ENCODE measurements around the gene KDM4C. TPM values are rescaled to one million over a fixed set of nuclear protein-coding genes. Genes with fewer than 3 reads are reported as not detected.

Gene KDM4C
- total and polyA plus RNA-seq, 2 of the 8 experiments (the other 6 are each of a cell fraction or from before 2014, with no cell fraction given) = 13.0 to 26.1 TPM

DNA sequence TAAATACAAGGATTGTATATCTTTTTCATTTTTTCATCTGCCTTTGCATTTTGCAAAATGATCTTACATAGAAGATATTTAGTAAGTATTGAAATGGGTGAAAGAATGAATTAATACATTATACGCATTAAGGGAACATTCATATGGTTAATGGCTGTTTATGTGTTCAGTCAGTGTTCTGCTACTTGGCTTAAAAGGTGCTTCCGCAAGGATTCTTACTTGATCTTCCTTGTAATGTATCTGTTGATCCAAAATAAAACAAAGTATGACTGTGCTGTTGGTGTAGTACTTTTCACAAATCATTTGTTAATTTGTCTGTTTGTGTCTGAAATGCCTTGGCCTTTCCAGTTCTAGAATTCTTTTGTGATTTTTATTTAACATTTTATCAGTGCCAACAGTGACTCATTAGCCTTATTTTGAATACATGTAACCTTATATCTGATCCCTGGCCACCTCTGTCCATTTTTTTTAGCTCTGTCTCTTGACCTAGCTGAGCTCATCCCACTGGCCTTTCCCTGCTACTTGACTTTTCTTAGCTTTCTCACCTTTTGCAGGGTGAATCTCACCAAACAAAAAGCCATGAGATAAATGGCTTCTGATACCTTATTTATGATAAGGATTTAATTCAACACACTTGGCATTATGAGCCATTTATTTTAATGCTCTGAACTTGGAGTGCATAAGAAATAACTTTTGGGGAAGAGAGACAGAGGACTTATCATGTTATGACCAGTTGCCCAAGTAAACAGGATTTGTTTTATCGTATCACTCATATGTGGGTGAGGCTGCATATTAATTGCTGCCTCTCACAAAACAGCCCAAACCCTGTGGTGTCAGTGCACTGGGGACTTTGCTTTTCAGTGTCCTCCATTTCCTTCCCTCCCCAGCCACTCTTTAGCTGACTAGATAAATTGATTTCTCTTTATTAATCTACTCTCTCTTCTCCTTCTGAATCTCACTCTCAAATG is 340.3 kb downstream of the KDM4C start:
- Histone ChIP-seq H3K4me3 (ENCODE audit: extremely low read depth in 1 of 4, insufficient read depth in 2 of 4, low read depth in 3 of 4, low read length in 4 of 4) (no peak overlapping the region), H3K79me1 (ENCODE audit: low read depth, low read length) (no peaks in the 10 kb centered on the region), H2BK5ac (ENCODE audit: low read depth, low read length) (no peak overlapping the region), H3K23ac (ENCODE audit: insufficient read length) (no peak overlapping the region), H3K27ac (ENCODE audit: low read depth, low read length) (no peak overlapping the region), H4K5ac (ENCODE audit: insufficient read length, low read depth, low read length) (no peak overlapping the region), H2BK120ac (replicated peaks; ENCODE audit: low read depth, low read length) (no peak overlapping the region), H3K9ac (replicated peaks in 1 of 4; ENCODE audit: extremely low read depth in 1 of 4, low read depth in 3 of 4, low read length in 3 of 4) (no peak overlapping the region), H3K36me3 (ENCODE audit: control insufficient read depth in 2 of 4, insufficient read depth in 4 of 4, low read length in 3 of 4) (no peaks in the 10 kb centered on the region; a peak in 1 of 8 replicates), H2AFZ (ENCODE audit: low read length) (no peak overlapping the region), H2AK5ac (ENCODE audit: low read depth, low read length) (no peak overlapping the region), H3K56ac (replicated peaks; ENCODE audit: insufficient read length, low read depth, low read length) (no peak overlapping the region), H3K79me2 (ENCODE audit: control insufficient read depth in 1 of 2, insufficient read depth in 2 of 2, low read length in 2 of 2) (no peaks in the 10 kb centered on the region), H2BK20ac (ENCODE audit: low read length) (no peak overlapping the region), H4K20me1 (replicated peaks in 1 of 2; ENCODE audit: control insufficient read depth in 1 of 2, insufficient read depth in 2 of 2, low read length in 2 of 2) (no peaks in the 10 kb centered on the region), H3K23me2 (ENCODE audit: low read depth, low read length) (no peaks in the 10 kb centered on the region), H3K4me2 (ENCODE audit: insufficient read depth in 1 of 2, low read depth in 2 of 2, low read length in 2 of 2) (no peak overlapping the region), H3K9me3 (ENCODE audit: insufficient read depth in 2 of 2, low read depth in 1 of 2, low read length in 1 of 2) (no peaks in the 10 kb centered on the region), H3K18ac (ENCODE audit: extremely low read depth, low read length) (no peak overlapping the region), H3K14ac (ENCODE audit: insufficient read length) (no peak overlapping the region), H3K4me1 (replicated peaks in 1 of 4; ENCODE audit: control insufficient read depth in 3 of 4, insufficient read depth in 4 of 4, low read length in 3 of 4) (peaks cover 0 to 3% (median 1%) of the 10 kb centered on the region in 4 experiments; a peak in 2 of 7 replicates), H4K8ac (ENCODE audit: extremely low read depth, insufficient read depth, low read length) (no peak overlapping the region), H3K4ac (replicated peaks; ENCODE audit: insufficient read length, low read depth, low read length) (no peak overlapping the region), H2BK12ac (ENCODE audit: low read depth, low read length) (no peak overlapping the region), H3K27me3 (replicated peaks in 1 of 4; ENCODE audit: control insufficient read depth in 3 of 4, extremely low read depth in 1 of 4, insufficient read depth in 3 of 4, low read length in 3 of 4) (no peaks in the 10 kb centered on the region), H4K91ac (replicated peaks; ENCODE audit: insufficient read length, low read length) (no peak overlapping the region), H2BK15ac (ENCODE audit: low read length) (no peak overlapping the region)
- TF ChIP-seq RBBP5 (IDR thresholded peaks at IDR 0.05; ENCODE audit: borderline replicate concordance, low read depth, low read length) = no peak
- TF ChIP-seq MAFK (IDR thresholded peaks at IDR 0.05; ENCODE audit: low read depth, low read length) = no peak
- FAIRE-seq (no peak), DNase-seq (ENCODE audit: low read depth in 1 of 2, low spot score in 2 of 2) (no peak)
- ChIA-PET POLR2A (ENCODE audit: partially characterized antibody) (no interaction called here), CTCF (ENCODE audit: partially characterized antibody) (interaction anchor here (1.3 to 1.7 kb wide), 4 partner anchors 37 to 134 kb away, joined by 3 to 4 read pairs (median 4); no protein-coding TSS in a partner anchor)
- WGBS, 2 experiments (ENCODE audit: extremely low coverage in 1 of 2, insufficient coverage in 1 of 2, insufficient read length in 1 of 2, insufficient replicate concordance in 2 of 2, low coverage in 1 of 2, low lambda C conversion rate in 2 of 2, missing lambda C conversion rate in 1 of 2) = 86% methylated on average over 3 of the region's 3 CpGs; no CpG with 5 or more reads in 1 of the 2 experiments

Data from H1 (cell line).